Lower lobe of right lung (tissue), 2 donors: ENCODE data around the gene PASK. TPM values are rescaled to one million over a fixed set of nuclear protein-coding genes. Genes with fewer than 3 reads are reported as not detected.

Experiments
- ATAC-seq, 2 donors: fragments of 200-7000 bp; cut with Tn5 transposase; one replicate each; pipeline ENCODE4 v1.9.1; 2020 to 2022; ENCODE audit warnings: mild to moderate bottlenecking in 2 of 2, moderate library complexity in 2 of 2
- DNase-seq: peaks from one replicate; pipeline ENCODE4 v3.0.0-alpha.2; 2020
- H3K27ac ChIP-seq: fragments of 200-600 bp; one replicate; pipeline ENCODE4 v1.8.0; 2022
- H3K27me3 ChIP-seq: fragments of 200-600 bp; one replicate; pipeline ENCODE4 v1.8.0; 2022; ENCODE audit warnings: low read depth
- H3K36me3 ChIP-seq: fragments of 200-600 bp; one replicate; pipeline ENCODE4 v1.8.0; 2022; ENCODE audit warnings: mild to moderate bottlenecking
- H3K4me1 ChIP-seq: fragments of 200-600 bp; one replicate; pipeline ENCODE4 v1.8.0; 2022
- H3K4me3 ChIP-seq: fragments of 200-600 bp; one replicate; pipeline ENCODE4 v1.8.0; 2022; ENCODE audit warnings: mild to moderate bottlenecking
- H3K9me3 ChIP-seq: fragments of 200-600 bp; one replicate; pipeline ENCODE4 v1.8.0; 2022
- CTCF ChIP-seq: fragments of 200-600 bp; IDR thresholded peaks from one replicate; pipeline ENCODE4 v1.8.0; 2022; ENCODE audit warnings: antibody characterized with exemption, mild to moderate bottlenecking
- intact Hi-C: fragments of 100-400 bp; cut with DNase I; formaldehyde crosslinking; loops from one replicate; pipeline ENCODE4 v1.11.0; 2022
- total RNA-seq: library from RNA; stranded (reverse); fragmentation: NEBNext Ultra II Directional; extraction: Animal tissue kit (Norgen Biotek cat#: 25700); gene quantifications from one replicate; pipeline ENCODE4 v1.2.1, GENCODE V29; 2021
- donor health status: DM: no; HTN: yes; CAD: no; lungs with severe emphysema.

The PASK gene
- total RNA-seq, 1 donor from 2014 or later, result 10.8 TPM

- no peaks in the 10 kb centered on the region for H3K36me3 ChIP-seq
- no peak for DNase-seq
- ATAC-seq, result no peak
- no peak overlapping the region for H3K27ac ChIP-seq
- H3K27me3 ChIP-seq, result no peaks in the 10 kb centered on the region
- intact Hi-C loops, result no loop called here
- TF ChIP-seq CTCF, result no peak
- no peak overlapping the region for H3K4me3 ChIP-seq
- H3K9me3 ChIP-seq, result no peaks in the 10 kb centered on the region
- peaks cover 23% of the 10 kb centered on the region for H3K4me1 ChIP-seq
Measured at GRCh38 chr2:241147336-241147735, 1.9 kb downstream of the PASK start.

DNA sequence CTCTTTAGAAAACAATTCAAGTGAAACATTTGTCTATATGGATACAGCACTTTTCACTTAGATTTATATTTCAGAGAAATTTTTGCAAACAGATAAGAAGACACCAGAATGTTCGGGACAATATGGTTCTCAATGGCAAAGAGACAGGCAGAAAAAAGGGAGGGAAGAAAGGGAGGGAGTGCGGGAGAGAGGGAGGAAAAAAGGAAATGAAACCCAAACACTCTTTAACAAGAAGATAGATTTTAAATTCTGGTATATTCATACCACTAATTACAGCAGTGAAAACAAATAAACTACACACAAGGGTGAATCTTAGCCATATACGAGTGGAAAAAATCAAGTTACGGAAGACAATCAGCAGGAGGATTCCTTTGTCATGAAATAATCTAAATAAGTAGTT is 3.0 kb downstream of the PASK start:
- H3K4me3 ChIP-seq, result no peak overlapping the region
- no peak for ATAC-seq
- TF ChIP-seq CTCF, result no peak
- H3K9me3 ChIP-seq, result no peaks in the 10 kb centered on the region
- H3K4me1 ChIP-seq, result peaks cover 13% of the 10 kb centered on the region
- no peak overlapping the region for H3K27ac ChIP-seq
- DNase-seq, result no peak
- no peaks in the 10 kb centered on the region for H3K36me3 ChIP-seq
- intact Hi-C loops, result no loop called here
- no peaks in the 10 kb centered on the region for H3K27me3 ChIP-seq

GRCh38 chr2:241142593-241142992 is 6.7 kb downstream of the PASK start:
- Histone ChIP-seq H3K4me1 (no peaks in the 10 kb centered on the region), H3K4me3 (no peak overlapping the region), H3K27me3 (no peaks in the 10 kb centered on the region), H3K27ac (no peak overlapping the region), H3K9me3 (no peaks in the 10 kb centered on the region), H3K36me3 (peaks cover 6% of the 10 kb centered on the region)
- DNase-seq, result no peak
- no peak for TF ChIP-seq CTCF
- no peak for ATAC-seq
- intact Hi-C loops, result no loop called here

DNA sequence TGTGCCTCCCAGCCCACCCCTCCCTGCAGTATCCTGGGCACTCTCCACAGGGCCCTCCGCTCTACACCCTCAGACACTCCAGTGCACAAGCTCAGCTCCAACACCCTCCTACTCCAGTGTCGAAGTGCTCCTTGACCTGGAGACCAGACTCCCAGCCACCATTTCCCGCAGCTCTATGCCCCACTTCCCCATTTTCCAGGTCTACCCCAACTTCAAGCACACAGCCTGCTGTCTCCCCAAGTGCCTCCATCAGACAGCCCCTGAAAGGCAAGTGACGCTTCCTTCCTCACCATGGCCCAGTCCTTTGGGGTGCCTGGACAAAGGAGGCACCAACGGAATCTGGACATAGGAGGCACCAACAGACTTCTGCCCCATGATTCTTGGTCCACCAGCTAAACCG is 7.2 kb downstream of the PASK start:
- no peak for ATAC-seq
- Histone ChIP-seq H3K9me3 (no peaks in the 10 kb centered on the region), H3K27me3 (no peaks in the 10 kb centered on the region), H3K4me1 (no peaks in the 10 kb centered on the region), H3K36me3 (peaks cover 6% of the 10 kb centered on the region), H3K4me3 (no peak overlapping the region), H3K27ac (no peak overlapping the region)
- TF ChIP-seq CTCF, result no peak
- intact Hi-C loops, result no loop called here
- DNase-seq, result no peak

DNA sequence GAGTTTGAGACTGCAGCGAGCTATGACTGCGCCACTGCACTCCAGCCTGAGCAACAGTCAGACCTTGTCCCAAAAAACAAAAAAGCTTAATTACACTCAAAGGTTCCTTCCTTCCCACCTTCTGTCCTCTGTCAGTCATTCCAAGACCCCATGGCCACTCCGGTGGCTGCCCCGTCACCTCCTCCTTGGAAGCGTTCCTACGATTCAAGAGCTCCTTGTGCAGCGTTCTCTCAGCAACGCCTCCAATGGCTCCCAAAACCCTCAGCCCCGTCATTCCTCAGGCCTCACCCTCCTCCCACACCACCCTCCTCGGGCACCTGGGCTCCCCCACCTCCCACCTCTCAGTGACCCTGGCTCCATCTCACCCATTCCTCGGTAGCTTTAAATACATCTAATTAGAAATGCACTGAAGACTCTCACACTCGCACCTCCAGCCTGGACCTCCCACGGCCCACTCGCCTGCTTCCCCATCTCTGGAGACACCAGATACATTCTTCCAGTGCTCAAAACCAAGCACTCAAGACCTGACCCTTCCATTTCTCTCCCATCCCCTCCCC is 8.0 kb downstream of the PASK start:
- no peak for ATAC-seq
- Histone ChIP-seq H3K27me3 (no peaks in the 10 kb centered on the region), H3K36me3 (peaks cover 11% of the 10 kb centered on the region), H3K4me3 (no peak overlapping the region), H3K27ac (no peak overlapping the region), H3K4me1 (no peaks in the 10 kb centered on the region), H3K9me3 (no peaks in the 10 kb centered on the region)
- intact Hi-C loops, result no loop called here
- no peak for TF ChIP-seq CTCF
- DNase-seq, result no peak

DNA sequence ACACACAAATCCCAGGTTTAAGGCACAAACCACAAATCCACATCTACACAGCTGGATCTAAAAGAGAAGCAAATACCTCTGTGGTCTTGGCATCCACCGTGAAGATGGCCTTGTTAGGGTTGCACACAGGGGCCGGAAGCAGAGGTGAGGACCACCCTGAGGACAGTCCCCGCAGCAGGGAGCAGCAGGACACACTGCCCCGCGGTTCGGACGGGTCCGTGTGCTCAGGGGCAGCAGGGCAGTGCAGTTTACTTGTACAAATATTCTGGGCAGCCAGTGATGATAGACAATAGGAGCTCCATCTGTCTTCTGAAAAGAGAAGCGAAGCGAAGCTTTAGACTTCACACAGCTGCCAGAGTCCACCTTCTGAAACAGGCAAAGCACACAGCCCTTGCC is 8.8 kb downstream of the PASK start:
- intact Hi-C loops, result no loop called here
- Histone ChIP-seq H3K9me3 (no peaks in the 10 kb centered on the region), H3K4me3 (no peak overlapping the region), H3K36me3 (peaks cover 15% of the 10 kb centered on the region), H3K27ac (no peak overlapping the region), H3K27me3 (no peaks in the 10 kb centered on the region), H3K4me1 (no peaks in the 10 kb centered on the region)
- ATAC-seq, result no peak
- no peak for TF ChIP-seq CTCF
- no peak for DNase-seq
